K562 (cell line): ENCODE data around the gene CHST1. TPM values are rescaled to one million over a fixed set of nuclear protein-coding genes. Genes with fewer than 3 reads are reported as not detected.

Source experiments
- ATAC-seq: fragments of 200-7000 bp; cut with Tn5 transposase; 3 replicates; pipeline ENCODE4 v1.9.1; 2020; ENCODE audit warnings: moderate library complexity
- BruUV-seq: library from RNA; stranded (reverse); fragments of 400-500 nt; replicated peaks from 2 replicates; lab custom pipeline; 2021; lab: Mats Ljungman, UMichigan
- CTCF ChIA-PET: fragments of 300-600 bp; formaldehyde crosslinking; extraction: SDS; loops from one replicate; lab custom pipeline; 2021; ENCODE audit warnings: low intra/inter-chr PET ratio; lab: Yijun Ruan, JAX
- POLR2A ChIA-PET: fragments of 300-600, 350-650 bp; sonication (Branson Sonifier 250); formaldehyde crosslinking; extraction: SDS; loops from one replicate; lab custom pipeline; 2021; ENCODE audit warnings: antibody characterized with exemption, inconsistent platforms; lab: Yijun Ruan, JAX
- DNase-seq, 4 experiments: peaks; one replicate each; pipeline versions ENCODE4 v3.0.0 to v3.0.0-alpha.2; 2011 to 2018; ENCODE audit warnings: low spot score in 3 of 4, mixed read lengths in 3 of 4; ENCODE audit errors: extremely low read depth in 1 of 4
- FAIRE-seq: peaks from 2 replicates; lab custom pipeline; 2011; peaks lifted over from hg19 to GRCh38; lab: Jason Lieb, UNC
- H2AFZ ChIP-seq: 2 replicates; pipeline ENCODE4 v1.6.0; 2011; ENCODE audit warnings: low read depth, low read length, control low read depth, inconsistent platforms
- H3K27ac ChIP-seq: fragments of 200-600 bp; 3 replicates; pipeline ENCODE4 v1.8.0; 2011; ENCODE audit warnings: low read depth, mild to moderate bottlenecking, control low read depth, inconsistent platforms, low read length, moderate library complexity, mixed read lengths; ENCODE audit errors: extremely low read depth
- H3K27me3 ChIP-seq, 2 experiments: fragments of 300-600 bp in 1 of 2; 2 replicates in 1 of 2; 3 replicates in 1 of 2; pipeline versions ENCODE4 v1.6.0 to v1.8.0; 2011; ENCODE audit warnings: inconsistent platforms in 2 of 2, low read length in 2 of 2, mild to moderate bottlenecking in 1 of 2, mixed read lengths in 1 of 2, moderate library complexity in 1 of 2; ENCODE audit not compliant: control insufficient read depth in 2 of 2, insufficient read depth in 2 of 2
- H3K36me3 ChIP-seq: fragments of 300-600 bp; 3 replicates; pipeline ENCODE4 v1.8.0; 2011; ENCODE audit warnings: mild to moderate bottlenecking, low read length, inconsistent platforms; ENCODE audit not compliant: control insufficient read depth, insufficient read depth
- H3K4me1 ChIP-seq, 2 experiments: fragments of 200-600 bp in 1 of 2; replicated peaks in 1 of 2; 2 replicates in 1 of 2; 3 replicates in 1 of 2; pipeline versions ENCODE4 v1.5.1 to v1.8.0; 2011; ENCODE audit warnings: inconsistent platforms in 2 of 2, low read length in 2 of 2, mild to moderate bottlenecking in 1 of 2, mixed read lengths in 1 of 2, moderate library complexity in 1 of 2; ENCODE audit not compliant: control insufficient read depth in 2 of 2, insufficient read depth in 2 of 2
- H3K4me2 ChIP-seq: 2 replicates; pipeline ENCODE4 v1.6.1; 2011; ENCODE audit warnings: low read length, control low read depth, inconsistent platforms, mixed read lengths; ENCODE audit not compliant: insufficient read depth
- H3K4me3 ChIP-seq: fragments of 200-600 bp; sonication (generic), shearing (Covaris generic); 2 replicates; pipeline ENCODE4 v1.5.1; 2016; ENCODE audit warnings: control low read depth, inconsistent platforms
- H3K79me2 ChIP-seq: fragments of 200-600 bp; 3 replicates; pipeline ENCODE4 v1.8.0; 2011; ENCODE audit warnings: low read length, inconsistent platforms; ENCODE audit not compliant: control insufficient read depth, insufficient read depth
- H3K9ac ChIP-seq, 2 experiments: 2 replicates each; pipeline versions ENCODE4 v1.6.0 to v1.6.1; 2011; ENCODE audit warnings: low read depth in 2 of 2, low read length in 2 of 2, control low read depth in 1 of 2, inconsistent platforms in 1 of 2, mild to moderate bottlenecking in 1 of 2, mixed read lengths in 1 of 2; ENCODE audit not compliant: insufficient read depth in 1 of 2
- H3K9me1 ChIP-seq: one replicate; pipeline ENCODE4 v1.6.0; 2011; ENCODE audit warnings: inconsistent platforms, mild to moderate bottlenecking, low read length, moderate library complexity; ENCODE audit not compliant: control insufficient read depth, insufficient read depth
- H3K9me3 ChIP-seq: replicated peaks from 2 replicates; pipeline ENCODE4 v1.5.1; 2011; ENCODE audit warnings: low read depth, low read length, inconsistent platforms; ENCODE audit not compliant: control insufficient read depth, insufficient read depth
- H4K20me1 ChIP-seq: replicated peaks from 2 replicates; pipeline ENCODE4 v1.6.1; 2011; ENCODE audit warnings: low read length, inconsistent platforms, mixed read lengths; ENCODE audit not compliant: control insufficient read depth, insufficient read depth
- SAP30 ChIP-seq: fragments of 200-600 bp; sonication (generic); IDR thresholded peaks from 2 replicates; pipeline ENCODE4 v1.6.1; 2012; ENCODE audit warnings: borderline replicate concordance, low read depth, mild to moderate bottlenecking, moderate library complexity, low read length, control low read depth, inconsistent platforms; ENCODE audit not compliant: insufficient read depth, poor library complexity, severe bottlenecking
- SRSF7 ChIP-seq: fragments of 200-400 bp; formaldehyde crosslinking; optimal IDR thresholded peaks from 2 replicates; pipeline ENCODE3; 2017; ENCODE audit warnings: mild to moderate bottlenecking, low read depth, low read length
- ZNF696 ChIP-seq: fragments of 250-450 bp; sonication (Bioruptor Pico); conservative IDR thresholded peaks from 2 replicates; pipeline ENCODE4 v1.4.0; 2020; ENCODE audit warnings: mild to moderate bottlenecking, moderate library complexity
- WGBS: fragments of 100-300 bp; shearing (Covaris generic); methylation state at CpG from one replicate; pipeline ENCODE4 v1.1.6; 2016; ENCODE audit warnings: low coverage, mixed read lengths; ENCODE audit not compliant: insufficient coverage; ENCODE audit errors: missing lambda C conversion rate; 5-methylcytosine and 5-hydroxymethylcytosine counted together
- in situ Hi-C: fragments of 300-500 bp; cut with MboI; formaldehyde crosslinking; loops from 4 replicates; pipeline ENCODE4 v1.15.0; 2018; ENCODE audit warnings: inconsistent platforms, mixed read lengths
- intact Hi-C: fragments of 100-400 bp; cut with micrococcal nuclease; formaldehyde crosslinking; loops from 2 replicates; pipeline ENCODE4 v1.14.2; 2022
- polyA plus RNA-seq, 8 experiments: library from polyadenylated mRNA; depleted of rRNA in 4 of 8; stranded (reverse) in 5 of 8; unstranded in 3 of 8; fragments of >200 nt; fragmentation: Nextera tagmentation in 2 of 8; fragmentation: Illumina TruSeq in 1 of 8; extraction: Ambion mirVana in 2 of 8; extraction: Trizol in 1 of 8; gene quantifications; 2 replicates each; pipeline versions ENCODE4 v1.2.1 to v1.2.3, GENCODE V29; 2011 to 2014; ENCODE audit warnings: inconsistent platforms in 1 of 8, missing spikeins in 1 of 8
- total RNA-seq, 7 experiments: library from RNA; depleted of rRNA in 6 of 7; stranded (reverse); fragments of >200 nt in 6 of 7; fragmentation: Illumina TruSeq in 2 of 7; extraction: Trizol in 2 of 7; gene quantifications; 2 replicates each; pipeline versions ENCODE4 v1.2.1 to v1.2.3, GENCODE V29; 2011 to 2021; ENCODE audit warnings: low replicate concordance in 1 of 7
- TF ChIP-seq, protein P1 (sequence below): IDR thresholded peaks from 2 replicates; pipeline ENCODE4 v1.6.1; 2014; ENCODE audit warnings: antibody characterized with exemption

Gene CHST1
- total and polyA plus RNA-seq, 9 of the 15 experiments (the other 6 are each of a cell fraction or from before 2014, with no cell fraction given): 0.04 to 0.32 (median 0.18) TPM; not detected in 4

DNA sequence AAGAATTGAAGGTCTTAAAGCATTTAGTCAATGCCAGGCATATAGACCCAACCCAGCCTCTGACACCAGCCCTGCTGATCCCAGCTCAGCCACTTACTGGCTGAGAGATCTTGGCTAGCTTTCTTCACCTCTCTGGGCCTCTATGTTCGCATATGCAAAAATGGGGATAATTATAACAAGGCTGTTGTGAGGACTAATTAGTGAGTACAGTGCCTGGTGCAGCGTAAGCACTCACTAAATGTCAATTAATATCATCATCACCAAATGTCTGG lies 10.5 kb downstream of the CHST1 start:
- ChIA-PET POLR2A (no interaction called here), CTCF (interaction anchor here (1.2 to 1.4 kb wide), 2 partner anchors 249 to 284 kb away, joined by 5 read pairs; no protein-coding TSS in a partner anchor)
- Histone ChIP-seq H3K4me1 (peaks cover 0 to 18% of the 10 kb centered on the region in 2 experiments; a peak in 2 of 5 replicates), H3K27me3 (peaks cover 0 to 23% of the 10 kb centered on the region in 2 experiments; a peak in 3 of 5 replicates), H2AFZ (no peak overlapping the region), H3K4me3 (no peak overlapping the region), H3K9me1 (peaks cover 7% of the 10 kb centered on the region), H3K36me3 (no peaks in the 10 kb centered on the region), H3K27ac (no peak overlapping the region), H3K79me2 (no peaks in the 10 kb centered on the region), H3K9me3 (no peaks in the 10 kb centered on the region), H3K4me2 (peak overlapping the region; percentile 34; the same call in 1 of the 2 replicates), H4K20me1 (0 out of 2 replicates have a peak, but pooled peaks cover 6% of the 10 kb centered on the region), H3K9ac (no peak overlapping the region)
- intact Hi-C loops (loop anchor here (2.0 to 10.0 kb wide), 3 partner anchors 100 to 284 kb away; no protein-coding TSS in a partner anchor), in situ Hi-C loops (no loop called here)
- BruUV-seq: no TSS peak
- 29% methylated on average over 2 of the region's 2 CpGs for WGBS
- TF ChIP-seq ZNF696 (CRISPR knock-in tag) (no peak), SRSF7 (no peak), SAP30 (no peak)
- TF ChIP-seq, protein P1, sequence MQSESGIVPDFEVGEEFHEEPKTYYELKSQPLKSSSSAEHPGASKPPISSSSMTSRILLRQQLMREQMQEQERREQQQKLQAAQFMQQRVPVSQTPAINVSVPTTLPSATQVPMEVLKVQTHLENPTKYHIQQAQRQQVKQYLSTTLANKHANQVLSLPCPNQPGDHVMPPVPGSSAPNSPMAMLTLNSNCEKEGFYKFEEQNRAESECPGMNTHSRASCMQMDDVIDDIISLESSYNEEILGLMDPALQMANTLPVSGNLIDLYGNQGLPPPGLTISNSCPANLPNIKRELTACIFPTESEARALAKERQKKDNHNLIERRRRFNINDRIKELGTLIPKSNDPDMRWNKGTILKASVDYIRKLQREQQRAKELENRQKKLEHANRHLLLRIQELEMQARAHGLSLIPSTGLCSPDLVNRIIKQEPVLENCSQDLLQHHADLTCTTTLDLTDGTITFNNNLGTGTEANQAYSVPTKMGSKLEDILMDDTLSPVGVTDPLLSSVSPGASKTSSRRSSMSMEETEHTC: no peak
- no peak for DNase-seq
- ATAC-seq: peak; percentile 45; the same call in 2 of the 3 replicates
- FAIRE-seq: no peak
